Stomach (tissue), 9 donors: ENCODE measurements around the gene VCPKMT. TPM values are rescaled to one million over a fixed set of nuclear protein-coding genes. Genes with fewer than 3 reads are reported as not detected.

Experiments used
- DNase-seq, 2 donors: peaks; one replicate each; pipeline versions ENCODE4 v3.0.0 to v3.0.0-alpha.2; 2013 to 2019
- H3K27ac ChIP-seq, 5 donors: fragments of 200-600 bp in 4 of 5; sonication (generic) in 4 of 5; one replicate each; pipeline ENCODE4 v1.5.1; 2013 to 2019; ENCODE audit warnings: mild to moderate bottlenecking in 1 of 5, moderate library complexity in 1 of 5
- H3K27me3 ChIP-seq, 3 donors: fragments of 200-600 bp; sonication (generic); one replicate each; pipeline ENCODE4 v1.5.1; 2017 to 2019; ENCODE audit warnings: mixed run types in 1 of 3
- H3K36me3 ChIP-seq, 4 donors: fragments of 200-600 bp; sonication (generic); 1 replicate in 3 of 4; 2 replicates in 1 of 4; pipeline ENCODE4 v1.5.1; 2016 to 2019
- H3K4me1 ChIP-seq, 4 donors: fragments of 200-600 bp; sonication (generic); one replicate each; pipeline ENCODE4 v1.5.1; 2016 to 2019
- H3K4me3 ChIP-seq, 4 donors: fragments of 200-600 bp; sonication (generic) in 3 of 4; one replicate each; pipeline ENCODE4 v1.5.1; 2016 to 2019; ENCODE audit warnings: mild to moderate bottlenecking in 1 of 4
- H3K9me3 ChIP-seq, 4 donors: fragments of 200-600 bp; sonication (generic); one replicate each; pipeline ENCODE4 v1.5.1; 2016 to 2019
- EP300 ChIP-seq: sonication (generic); formaldehyde crosslinking; IDR thresholded peaks from one replicate; pipeline ENCODE4 v1.6.1; 2017; ENCODE audit warnings: antibody characterized with exemption
- POLR2A ChIP-seq, 4 donors: fragments of 450-650 bp; IDR thresholded peaks; one replicate each; pipeline ENCODE4 v1.6.1; 2016; ENCODE audit warnings: antibody characterized with exemption in 4 of 4, control low read depth in 2 of 4, mild to moderate bottlenecking in 1 of 4, moderate library complexity in 1 of 4
- POLR2AphosphoS5 ChIP-seq, 3 donors: sonication (generic); formaldehyde crosslinking; IDR thresholded peaks; one replicate each; pipeline ENCODE4 v1.6.1; 2016; ENCODE audit warnings: antibody characterized with exemption in 3 of 3
- WGBS, 5 donors: extraction: QIAGEN DNeasy Blood & Tissue Kit in 3 of 5; methylation state at CpG; one replicate each; pipeline versions ENCODE4 v1.1.5 to v1.1.7; 2013 to 2018; 5-methylcytosine and 5-hydroxymethylcytosine counted together
- intact Hi-C: fragments of 100-400 bp; cut with DNase I; formaldehyde crosslinking; loops from one replicate; pipeline ENCODE4 v1.15.1; 2023; ENCODE audit warnings: low total_unique reads
- polyA plus RNA-seq, 3 donors: library from polyadenylated mRNA; stranded (reverse); fragments of 200-250 nt; gene quantifications; one replicate each; pipeline ENCODE4 v1.2.3, GENCODE V29; 2013
- total RNA-seq, 5 donors: library from RNA; depleted of rRNA; stranded (reverse); fragments of >200 nt; gene quantifications; one replicate each; pipeline versions ENCODE4 v1.1.0 to v1.2.3, GENCODE V29; 2014 to 2016
- TF ChIP-seq, protein P1 (sequence below), 7 experiments: fragments of 450-650 bp in 4 of 7; fragments of 200-600 bp in 3 of 7; sonication (generic) in 3 of 7; IDR thresholded peaks; one replicate each; pipeline ENCODE4 v1.5.1; 2016 to 2019; ENCODE audit warnings: antibody characterized with exemption in 7 of 7, control low read depth in 2 of 7, mild to moderate bottlenecking in 1 of 7
- donor health status: healthy with polysubstance abuse.
- donor health status: Bipolar disorder and iron deficiency.
- donor health status: healthy.

Gene VCPKMT
- total and polyA plus RNA-seq, 8 donors, result 1.3 to 11.6 (median 4.9) TPM; not detected in 1

DNA sequence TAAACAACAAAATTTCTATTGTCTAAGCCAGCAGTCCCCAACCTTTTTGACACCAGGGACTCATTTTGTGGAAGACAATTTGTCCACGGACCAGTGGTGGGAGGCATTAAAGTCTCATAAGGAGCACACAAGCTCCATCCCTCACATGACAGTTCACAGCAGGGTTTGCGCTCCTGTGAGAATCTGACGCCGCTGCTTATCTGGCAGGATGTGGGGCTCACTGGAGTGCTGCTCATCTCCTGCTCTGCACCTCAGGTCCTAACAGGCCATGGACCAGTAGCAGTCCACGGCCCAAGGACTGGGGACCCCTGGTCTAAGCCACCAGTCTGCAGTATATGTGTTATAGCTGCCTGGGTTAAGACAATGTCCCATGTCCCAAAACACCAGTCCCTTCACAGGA, 27.2 kb downstream of the VCPKMT start:
- no peaks in the 10 kb centered on the region for H3K9me3 ChIP-seq
- WGBS, 5 donors, result 84 to 92% (median 89%) methylated on average over 3 to 5 of the region's 5 CpGs
- intact Hi-C loops, result no loop called here

DNA sequence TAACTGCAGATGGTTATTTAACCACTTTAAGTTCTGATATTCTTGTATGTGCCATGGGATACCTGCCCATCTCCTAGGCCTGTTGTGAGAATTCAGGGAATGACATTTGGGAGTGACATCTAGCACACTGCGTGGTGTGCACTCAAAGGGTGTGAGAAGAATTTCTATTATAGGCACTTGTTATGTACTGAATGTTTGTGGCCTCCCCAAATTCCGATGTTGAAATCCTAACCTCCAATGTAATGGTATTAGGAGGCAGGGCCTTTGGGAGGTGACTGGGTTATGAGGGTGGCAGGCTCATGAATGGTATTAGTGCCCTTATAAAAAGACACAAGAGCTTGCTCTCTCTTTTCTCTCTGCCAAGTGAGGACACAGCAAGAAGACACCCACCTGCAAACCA, 27.6 kb downstream of the VCPKMT start:
- Histone ChIP-seq H3K4me3 (no peak overlapping the region), H3K27ac (no peak overlapping the region), H3K36me3 (peaks cover 0 to 3% (median 0%) of the 10 kb centered on the region in 4 donors), H3K9me3 (no peaks in the 10 kb centered on the region), H3K4me1 (peaks cover 0 to 9% (median 0%) of the 10 kb centered on the region in 4 donors), H3K27me3 (no peaks in the 10 kb centered on the region)
- DNase-seq, result no peak
- TF ChIP-seq, protein P1, sequence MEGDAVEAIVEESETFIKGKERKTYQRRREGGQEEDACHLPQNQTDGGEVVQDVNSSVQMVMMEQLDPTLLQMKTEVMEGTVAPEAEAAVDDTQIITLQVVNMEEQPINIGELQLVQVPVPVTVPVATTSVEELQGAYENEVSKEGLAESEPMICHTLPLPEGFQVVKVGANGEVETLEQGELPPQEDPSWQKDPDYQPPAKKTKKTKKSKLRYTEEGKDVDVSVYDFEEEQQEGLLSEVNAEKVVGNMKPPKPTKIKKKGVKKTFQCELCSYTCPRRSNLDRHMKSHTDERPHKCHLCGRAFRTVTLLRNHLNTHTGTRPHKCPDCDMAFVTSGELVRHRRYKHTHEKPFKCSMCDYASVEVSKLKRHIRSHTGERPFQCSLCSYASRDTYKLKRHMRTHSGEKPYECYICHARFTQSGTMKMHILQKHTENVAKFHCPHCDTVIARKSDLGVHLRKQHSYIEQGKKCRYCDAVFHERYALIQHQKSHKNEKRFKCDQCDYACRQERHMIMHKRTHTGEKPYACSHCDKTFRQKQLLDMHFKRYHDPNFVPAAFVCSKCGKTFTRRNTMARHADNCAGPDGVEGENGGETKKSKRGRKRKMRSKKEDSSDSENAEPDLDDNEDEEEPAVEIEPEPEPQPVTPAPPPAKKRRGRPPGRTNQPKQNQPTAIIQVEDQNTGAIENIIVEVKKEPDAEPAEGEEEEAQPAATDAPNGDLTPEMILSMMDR (IDR thresholded peaks at IDR 0.05), result no peak
- TF ChIP-seq EP300 (no peak), POLR2A (IDR thresholded peaks at IDR 0.05) (no peak), POLR2AphosphoS5 (IDR thresholded peaks at IDR 0.05) (no peak)
- intact Hi-C loops, result no loop called here
- WGBS, 5 donors, result 50 to 78% (median 56%) methylated on average over 2 of the region's 2 CpGs

More for the DNA sequence above, 27.2 kb downstream of the VCPKMT start:
- H3K4me3 ChIP-seq, result no peak overlapping the region
- no peaks in the 10 kb centered on the region for H3K27me3 ChIP-seq
- H3K36me3 ChIP-seq, result peaks cover 0 to 3% (median 0%) of the 10 kb centered on the region in 4 donors
- peaks cover 0 to 6% (median 0%) of the 10 kb centered on the region in 4 donors for H3K4me1 ChIP-seq
- no peak overlapping the region for H3K27ac ChIP-seq
- DNase-seq, result no peak
- TF ChIP-seq POLR2A (IDR thresholded peaks at IDR 0.05) (no peak), POLR2AphosphoS5 (IDR thresholded peaks at IDR 0.05) (no peak), EP300 (no peak)
- TF ChIP-seq, protein P1 (IDR thresholded peaks at IDR 0.05), result no peak

DNA sequence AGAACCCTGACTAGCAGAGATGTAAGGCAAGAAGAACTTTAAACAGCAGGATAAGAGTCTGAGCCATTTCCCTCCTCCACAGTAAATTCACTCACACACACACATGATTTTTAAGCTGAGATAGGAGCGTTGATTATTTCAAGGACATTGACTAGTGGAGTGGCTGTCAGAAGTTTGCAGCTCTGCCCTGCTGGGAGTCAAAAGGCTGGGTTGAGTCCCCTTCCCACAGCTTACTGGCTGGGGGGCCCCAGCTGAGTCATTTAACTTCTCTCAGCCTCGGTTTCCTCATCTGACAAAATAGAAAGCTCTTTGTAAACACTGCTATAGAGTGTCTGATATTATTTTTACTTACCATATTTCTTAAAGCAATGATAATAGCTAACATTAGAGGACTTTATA, 28.3 kb downstream of the VCPKMT start:
- Histone ChIP-seq H3K27ac (no peak overlapping the region), H3K9me3 (no peaks in the 10 kb centered on the region), H3K4me3 (no peak overlapping the region), H3K27me3 (no peaks in the 10 kb centered on the region), H3K36me3 (peaks cover 0 to 3% (median 0%) of the 10 kb centered on the region in 4 donors), H3K4me1 (peaks cover 0 to 12% (median 0%) of the 10 kb centered on the region in 4 donors)
- 73 to 79% (median 79%) methylated on average over 2 of the region's 2 CpGs for WGBS, 5 donors
- intact Hi-C loops, result no loop called here
- TF ChIP-seq EP300 (no peak), POLR2A (IDR thresholded peaks at IDR 0.05) (no peak), POLR2AphosphoS5 (IDR thresholded peaks at IDR 0.05) (no peak)
- TF ChIP-seq, protein P1 (IDR thresholded peaks at IDR 0.05), result no peak
- no peak for DNase-seq

DNA sequence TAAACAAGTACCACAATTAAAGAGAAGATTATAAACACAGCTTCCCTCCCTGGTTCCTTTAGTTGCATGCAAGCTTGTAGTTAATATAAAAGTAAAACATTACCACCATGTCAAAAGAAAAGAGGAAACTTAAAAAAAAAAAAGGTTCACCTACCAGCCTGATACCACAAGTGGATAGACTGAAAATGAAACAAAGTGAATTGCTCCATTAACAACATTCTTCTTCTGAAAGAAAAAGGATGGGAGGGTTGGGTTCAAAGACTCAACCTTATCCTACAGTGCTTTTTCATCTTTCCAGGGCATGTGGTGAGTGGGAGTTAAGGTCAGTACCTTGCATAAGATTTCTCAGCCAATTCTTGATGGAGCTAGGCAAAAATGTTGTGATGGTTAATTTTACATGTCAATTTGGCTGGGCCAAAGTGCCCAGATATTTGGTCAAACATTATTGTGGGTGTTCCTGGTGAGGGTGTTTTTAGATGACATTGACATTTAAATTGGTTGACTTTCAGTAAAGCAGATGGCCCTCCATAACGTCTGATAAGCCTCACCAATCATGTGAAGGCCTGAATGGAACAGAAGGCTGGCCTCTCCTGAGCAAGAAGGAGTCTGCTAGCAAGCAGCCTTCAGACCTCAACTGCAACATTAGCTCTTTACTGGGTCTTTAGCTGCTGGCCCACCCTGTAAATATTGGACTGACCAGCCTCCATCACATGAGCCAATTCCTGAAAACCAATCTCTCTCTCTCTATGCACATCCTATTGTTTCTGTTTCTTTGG, 28.8 kb downstream of the VCPKMT start:
- Histone ChIP-seq H3K27me3 (no peaks in the 10 kb centered on the region), H3K4me3 (no peak overlapping the region), H3K27ac (peak overlapping the region in 2 of 5 donors; percentile 16 to 30), H3K4me1 (peaks cover 0 to 15% (median 0%) of the 10 kb centered on the region in 4 donors), H3K9me3 (no peaks in the 10 kb centered on the region), H3K36me3 (peaks cover 0 to 3% (median 0%) of the 10 kb centered on the region in 4 donors)
- no peak for TF ChIP-seq POLR2A (IDR thresholded peaks at IDR 0.05)
- intact Hi-C loops, result no loop called here
- DNase-seq, result no peak
- 18 to 56% (median 39%) methylated on average over 1 of the region's 1 CpG for WGBS, 5 donors

DNA sequence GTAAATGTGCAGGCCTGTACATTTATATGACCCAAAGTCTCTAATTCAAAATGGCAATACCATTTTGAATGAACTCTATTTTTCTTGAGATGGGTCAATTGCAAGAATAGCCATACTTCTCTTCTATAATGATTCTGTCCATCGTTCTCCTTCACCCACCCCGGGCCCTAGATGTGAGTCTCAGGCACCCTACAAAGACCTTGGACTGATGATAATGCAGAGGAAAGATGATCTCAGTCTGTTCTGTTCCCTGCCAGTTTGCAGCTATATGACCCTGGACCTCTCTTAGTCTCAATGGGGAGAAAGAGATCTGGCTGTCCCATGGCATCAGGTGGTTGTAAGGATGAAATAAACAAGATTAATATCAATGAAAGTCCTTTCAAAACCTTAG, 30.1 kb downstream of the VCPKMT start:
- Histone ChIP-seq H3K4me1 (peaks cover 0 to 15% (median 0%) of the 10 kb centered on the region in 4 donors), H3K4me3 (no peak overlapping the region), H3K9me3 (no peaks in the 10 kb centered on the region), H3K27me3 (no peaks in the 10 kb centered on the region), H3K27ac (no peak overlapping the region), H3K36me3 (peaks cover 0 to 2% (median 0%) of the 10 kb centered on the region in 4 donors)
- intact Hi-C loops, result no loop called here
- 86 to 98% (median 90%) methylated on average over 2 of the region's 2 CpGs for WGBS, 5 donors
- DNase-seq, result no peak
- TF ChIP-seq POLR2AphosphoS5 (IDR thresholded peaks at IDR 0.05) (no peak), EP300 (no peak), POLR2A (IDR thresholded peaks at IDR 0.05) (no peak)
- TF ChIP-seq, protein P1 (IDR thresholded peaks at IDR 0.05), result no peak
